ENCODE measurements around the gene SF3B3.

- TF ChIP-seq GATA2 (IDR thresholded peaks at IDR 0.05; ENCODE audit: low read depth, low read length) (no peak), GATA3 (IDR thresholded peaks at IDR 0.05; ENCODE audit: low read depth, low read length) (no peak)
Measured at GRCh38 chr16:70523076-70523742, 407 bp upstream of the SF3B3 start, which contains the start of gene COG4.

All from SH-SY5Y (cell line).